Effector memory CD8-positive, alpha-beta T cell (primary cell): ENCODE results near the gene DMP1.

Source experiments
- ATAC-seq: fragments of 150-1000 bp; cut with Tn5 transposase; replicated peaks from 2 replicates; pipeline ENCODE4 v1.10.0; 2021; ENCODE audit warnings: mild to moderate bottlenecking, moderate library complexity
- DNase-seq, 3 experiments: peaks; one replicate each; pipeline ENCODE4 v3.0.0; 2021
- H3K27ac Mint-ChIP-seq, 2 donors: one replicate each; pipeline ENCODE4 v1.8.0; 2022; ENCODE audit warnings: mild to moderate bottlenecking in 2 of 2, mixed read lengths in 2 of 2, moderate library complexity in 2 of 2
- H3K27me3 Mint-ChIP-seq, 2 donors: one replicate each; pipeline ENCODE4 v1.8.0; 2022; ENCODE audit warnings: mixed read lengths in 2 of 2
- H3K36me3 Mint-ChIP-seq: one replicate; pipeline ENCODE4 v1.8.0; 2022; ENCODE audit warnings: mild to moderate bottlenecking, moderate library complexity, mixed read lengths; ENCODE audit not compliant: insufficient read depth
- H3K4me1 Mint-ChIP-seq, 2 donors: one replicate each; pipeline ENCODE4 v1.8.0; 2022; ENCODE audit warnings: low read depth in 2 of 2, mixed read lengths in 2 of 2
- H3K4me3 Mint-ChIP-seq, 2 donors: one replicate each; pipeline ENCODE4 v1.8.0; 2022; ENCODE audit warnings: mild to moderate bottlenecking in 2 of 2, mixed read lengths in 2 of 2, moderate library complexity in 2 of 2
- H3K9me3 Mint-ChIP-seq, 2 donors: one replicate each; pipeline ENCODE4 v1.8.0; 2022; ENCODE audit warnings: mixed read lengths in 2 of 2
- total RNA-seq, 9 experiments: gene quantifications; one replicate each; lab custom pipeline; 2026; lab: John Stamatoyannopoulos, UW

Gene DMP1
- total RNA-seq = 0 to 0.06 (median 0) reads per million in 9 experiments

DNA sequence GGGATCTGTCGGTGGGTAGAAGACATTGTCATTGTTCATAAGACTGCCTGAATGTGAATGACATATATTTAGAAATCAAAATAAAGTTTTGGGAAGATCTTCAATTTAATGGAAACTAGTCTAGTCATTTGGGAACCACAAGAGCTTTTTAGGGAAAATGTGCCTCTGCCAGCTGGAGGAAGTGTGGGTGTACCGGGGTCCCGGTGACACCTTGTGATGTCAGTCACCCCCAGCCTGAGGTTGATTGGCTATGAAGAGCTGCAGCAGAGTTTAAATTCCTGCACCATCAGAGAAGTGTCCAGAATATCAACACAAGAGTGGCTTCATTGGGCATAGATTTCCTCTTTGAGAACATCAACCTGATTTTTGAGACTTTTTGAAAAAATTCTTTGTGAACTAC is at the start of gene DMP1:
Gene DMP1, plus strand, starts transcription at position 301 of the 400 bp plus-strand sequence. CDS start 6,213 bp downstream, outside the sequence.
- Mint-ChIP-seq H3K4me1 (no peaks in the 10 kb centered on the region), H3K9me3 (no peaks in the 10 kb centered on the region), H3K4me3 (no peak within 1 kb of the TSS), H3K27me3 (peaks cover 18 to 19% of the 10 kb centered on the region in 2 donors), H3K36me3 (no peaks in the 10 kb centered on the region), H3K27ac (no peak within 1 kb of the TSS)
- no peak for ATAC-seq
- no peak for DNase-seq

DNA sequence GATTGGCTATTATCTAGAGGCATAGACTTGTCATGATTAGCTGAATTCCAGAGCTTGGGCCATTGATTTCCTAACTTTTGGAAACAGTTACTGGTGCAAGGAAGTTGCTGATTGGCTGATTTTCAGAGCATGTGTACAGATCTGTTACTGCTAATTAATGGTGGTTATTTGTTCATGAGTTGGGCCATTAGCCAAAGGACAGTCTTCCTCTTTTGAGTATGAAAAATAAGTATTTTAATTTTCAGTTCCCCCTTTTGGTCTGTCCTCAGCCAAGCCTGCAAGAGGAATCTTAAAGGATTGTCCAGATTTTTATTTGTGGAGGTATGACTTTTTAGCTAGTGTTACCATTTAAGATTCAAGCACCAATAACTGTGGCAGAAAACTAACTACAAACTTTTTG is 48.7 kb upstream of the DMP1 start:
- Mint-ChIP-seq H3K36me3 (peaks cover 2% of the 10 kb centered on the region), H3K4me1 (no peaks in the 10 kb centered on the region), H3K27ac (no peak overlapping the region), H3K4me3 (no peak overlapping the region), H3K9me3 (no peaks in the 10 kb centered on the region), H3K27me3 (peaks cover 0 to 28% of the 10 kb centered on the region in 2 donors)
- DNase-seq (no peak), ATAC-seq (no peak)

DNA sequence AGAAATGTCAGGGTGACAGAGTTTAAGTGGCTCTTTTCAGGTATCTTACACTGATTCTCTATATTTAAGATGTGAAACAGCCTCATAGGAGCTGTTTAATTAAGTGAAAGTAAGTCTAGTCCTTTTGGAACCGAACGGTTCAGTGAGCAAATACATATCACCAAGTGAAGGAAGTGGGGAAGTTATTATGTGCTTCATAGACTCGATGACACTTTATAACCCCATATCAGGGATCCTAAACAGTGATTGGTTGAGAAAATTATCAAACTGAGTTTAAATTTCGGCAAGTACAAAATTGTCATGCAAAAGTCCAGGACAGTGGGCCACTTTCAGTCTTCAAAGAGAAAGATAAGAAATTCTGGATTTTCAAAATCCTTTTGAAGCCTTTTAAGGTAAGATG is 41.9 kb upstream of the DMP1 start, which contains the start of gene DSPP:
Gene DSPP, plus strand, starts transcription at position 301 of the 400 bp plus-strand sequence. CDS start 2,380 bp downstream, outside the sequence.
- no peak within 1 kb of the TSS for H3K4me3 Mint-ChIP-seq
- H3K27me3 Mint-ChIP-seq = no peaks in the 10 kb centered on the region
- no peaks in the 10 kb centered on the region for H3K36me3 Mint-ChIP-seq
- no peaks in the 10 kb centered on the region for H3K9me3 Mint-ChIP-seq
- ATAC-seq = no peak
- no peak for DNase-seq
- no peaks in the 10 kb centered on the region for H3K4me1 Mint-ChIP-seq
- H3K27ac Mint-ChIP-seq = no peak within 1 kb of the TSS

DNA sequence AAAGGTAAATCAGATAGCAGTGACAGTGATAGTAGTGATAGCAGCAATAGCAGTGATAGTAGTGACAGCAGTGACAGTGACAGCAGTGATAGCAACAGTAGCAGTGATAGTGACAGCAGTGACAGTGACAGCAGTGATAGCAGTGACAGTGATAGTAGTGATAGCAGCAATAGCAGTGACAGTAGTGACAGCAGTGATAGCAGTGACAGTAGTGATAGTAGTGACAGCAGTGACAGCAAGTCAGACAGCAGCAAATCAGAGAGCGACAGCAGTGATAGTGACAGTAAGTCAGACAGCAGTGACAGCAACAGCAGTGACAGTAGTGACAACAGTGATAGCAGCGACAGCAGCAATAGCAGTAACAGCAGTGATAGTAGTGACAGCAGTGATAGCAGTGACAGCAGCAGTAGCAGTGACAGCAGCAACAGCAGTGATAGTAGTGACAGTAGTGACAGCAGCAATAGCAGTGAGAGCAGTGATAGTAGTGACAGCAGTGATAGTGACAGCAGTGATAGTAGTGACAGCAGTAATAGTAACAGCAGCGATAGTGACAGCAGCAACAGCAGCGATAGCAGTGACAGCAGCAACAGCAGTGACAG is 35.7 kb upstream of the DMP1 start:
- H3K36me3 Mint-ChIP-seq = no peaks in the 10 kb centered on the region
- H3K27ac Mint-ChIP-seq = no peak overlapping the region
- no peaks in the 10 kb centered on the region for H3K4me1 Mint-ChIP-seq
- H3K4me3 Mint-ChIP-seq = no peak overlapping the region
- no peaks in the 10 kb centered on the region for H3K9me3 Mint-ChIP-seq
- ATAC-seq (no peak), DNase-seq (no peak)
- no peaks in the 10 kb centered on the region for H3K27me3 Mint-ChIP-seq

DNA sequence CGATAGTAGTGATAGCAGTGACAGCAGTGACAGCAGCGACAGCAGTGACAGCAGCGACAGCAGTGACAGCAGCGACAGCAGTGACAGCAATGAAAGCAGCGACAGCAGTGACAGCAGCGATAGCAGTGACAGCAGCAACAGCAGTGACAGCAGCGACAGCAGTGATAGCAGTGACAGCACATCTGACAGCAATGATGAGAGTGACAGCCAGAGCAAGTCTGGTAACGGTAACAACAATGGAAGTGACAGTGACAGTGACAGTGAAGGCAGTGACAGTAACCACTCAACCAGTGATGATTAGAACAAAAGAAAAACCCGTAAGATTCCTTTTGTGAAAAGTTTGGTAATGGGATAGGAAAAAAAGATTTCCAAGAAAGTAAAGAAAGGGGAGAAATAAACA is 33.8 kb upstream of the DMP1 start:
- H3K4me3 Mint-ChIP-seq = no peak overlapping the region
- H3K27ac Mint-ChIP-seq = no peak overlapping the region
- H3K27me3 Mint-ChIP-seq = peaks cover 0 to 6% of the 10 kb centered on the region in 2 donors
- H3K36me3 Mint-ChIP-seq = no peaks in the 10 kb centered on the region
- ATAC-seq (no peak), DNase-seq (no peak)
- H3K9me3 Mint-ChIP-seq = no peaks in the 10 kb centered on the region
- no peaks in the 10 kb centered on the region for H3K4me1 Mint-ChIP-seq

DNA sequence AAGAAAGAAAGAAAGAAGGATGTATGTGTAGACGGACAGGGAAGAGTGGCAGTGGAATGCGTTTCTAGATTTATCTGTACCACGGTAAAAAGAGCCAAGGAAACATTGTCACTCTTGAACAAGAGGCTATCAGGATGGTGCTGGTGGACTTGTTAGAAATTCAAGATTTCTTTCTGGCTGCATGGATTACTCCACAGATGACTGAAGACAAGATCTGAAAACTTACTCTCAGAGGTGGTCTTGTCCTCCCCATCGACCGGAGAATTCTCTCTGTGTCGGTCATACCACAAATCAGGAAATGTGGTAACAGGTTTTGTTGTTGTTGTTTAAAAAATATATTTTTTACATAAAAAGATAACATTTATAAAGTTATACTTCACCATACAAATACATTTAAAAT is 30.0 kb upstream of the DMP1 start:
- DNase-seq (no peak), ATAC-seq (no peak)
- H3K9me3 Mint-ChIP-seq = no peaks in the 10 kb centered on the region
- no peaks in the 10 kb centered on the region for H3K36me3 Mint-ChIP-seq
- H3K4me3 Mint-ChIP-seq = no peak overlapping the region
- H3K27me3 Mint-ChIP-seq = peaks cover 4 to 6% of the 10 kb centered on the region in 2 donors
- no peak overlapping the region for H3K27ac Mint-ChIP-seq
- no peaks in the 10 kb centered on the region for H3K4me1 Mint-ChIP-seq

DNA sequence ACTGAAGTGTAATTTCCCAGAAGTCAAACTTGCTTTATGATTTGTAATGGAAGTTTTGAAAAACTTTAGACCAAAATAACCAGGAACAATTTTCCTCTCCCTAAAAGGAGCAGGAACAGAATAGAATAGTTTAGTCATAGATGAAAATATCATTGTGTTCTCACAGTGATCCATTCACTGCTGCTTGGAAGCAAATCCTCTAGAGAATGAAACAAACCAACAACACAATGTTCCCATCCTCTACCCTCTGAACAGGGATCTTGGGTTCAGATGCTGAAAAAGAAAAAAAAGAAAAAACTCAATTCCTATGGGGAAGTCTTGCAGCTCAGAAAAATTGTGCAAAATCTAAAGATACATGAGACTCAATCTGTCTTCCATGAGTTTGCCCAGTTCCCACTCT is 29.6 kb upstream of the DMP1 start:
- Mint-ChIP-seq H3K27ac (no peak overlapping the region), H3K36me3 (no peaks in the 10 kb centered on the region), H3K4me1 (no peaks in the 10 kb centered on the region), H3K4me3 (no peak overlapping the region), H3K27me3 (peaks cover 4 to 6% of the 10 kb centered on the region in 2 donors), H3K9me3 (no peaks in the 10 kb centered on the region)
- DNase-seq (no peak), ATAC-seq (no peak)

DNA sequence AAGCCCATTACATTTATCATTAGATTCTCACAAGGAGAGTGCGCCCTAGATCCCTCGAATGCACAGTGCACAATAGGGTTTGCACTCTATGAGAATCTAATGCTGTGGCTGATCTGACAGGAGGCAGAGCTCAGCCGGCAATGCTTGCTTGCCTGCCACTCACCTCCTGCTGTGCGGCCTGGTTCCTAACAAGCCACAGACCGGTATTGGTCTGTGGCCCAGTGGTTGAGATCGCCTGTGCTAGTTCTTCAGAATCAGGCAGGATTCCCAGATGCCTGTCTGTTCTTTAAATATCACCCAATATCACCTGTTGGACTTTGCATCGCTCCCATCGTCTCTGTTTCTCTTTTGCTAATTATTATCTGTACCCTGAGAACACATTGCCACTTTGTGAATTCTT is 27.8 kb upstream of the DMP1 start:
- ATAC-seq = no peak
- H3K36me3 Mint-ChIP-seq = no peaks in the 10 kb centered on the region
- H3K27me3 Mint-ChIP-seq = peaks cover 4 to 6% of the 10 kb centered on the region in 2 donors
- H3K4me1 Mint-ChIP-seq = no peaks in the 10 kb centered on the region
- no peak overlapping the region for H3K27ac Mint-ChIP-seq
- H3K4me3 Mint-ChIP-seq = no peak overlapping the region
- no peak for DNase-seq
- H3K9me3 Mint-ChIP-seq = no peaks in the 10 kb centered on the region

GRCh38 chr4:87624698-87625097 is 25.4 kb upstream of the DMP1 start:
- Mint-ChIP-seq H3K36me3 (no peaks in the 10 kb centered on the region), H3K4me3 (no peak overlapping the region), H3K4me1 (no peaks in the 10 kb centered on the region), H3K27me3 (peaks cover 6 to 10% of the 10 kb centered on the region in 2 donors), H3K9me3 (peaks cover 0 to 3% of the 10 kb centered on the region in 2 donors), H3K27ac (no peak overlapping the region)
- ATAC-seq = no peak
- DNase-seq = no peak

DNA sequence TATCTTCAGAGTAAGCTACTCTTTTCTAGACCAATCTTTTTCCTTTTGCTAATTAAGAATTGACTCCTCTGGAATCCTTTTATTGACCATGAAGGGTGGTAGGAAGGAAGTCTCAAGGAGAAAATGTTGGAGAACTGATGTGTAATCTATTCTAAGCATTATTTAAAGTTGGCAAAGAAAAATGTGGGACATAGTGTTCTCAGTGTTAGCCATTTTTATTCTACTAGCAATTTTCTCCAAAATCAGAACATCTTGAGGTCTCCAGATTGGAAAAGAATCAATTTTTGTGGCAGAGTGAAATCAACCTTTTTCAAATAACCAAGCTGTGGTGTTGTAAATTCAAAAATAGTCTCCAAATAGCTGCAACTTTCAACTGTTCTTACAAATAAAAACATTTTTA is 18.4 kb upstream of the DMP1 start:
- no peak for DNase-seq
- Mint-ChIP-seq H3K4me3 (no peak overlapping the region), H3K36me3 (no peaks in the 10 kb centered on the region), H3K27ac (no peak overlapping the region), H3K9me3 (peaks cover 0 to 3% of the 10 kb centered on the region in 2 donors), H3K27me3 (peaks cover 2 to 11% of the 10 kb centered on the region in 2 donors), H3K4me1 (no peaks in the 10 kb centered on the region)
- no peak for ATAC-seq

- Mint-ChIP-seq H3K36me3 (no peaks in the 10 kb centered on the region), H3K4me3 (no peak overlapping the region), H3K27me3 (peaks cover 6 to 11% of the 10 kb centered on the region in 2 donors), H3K4me1 (no peaks in the 10 kb centered on the region), H3K27ac (no peak overlapping the region), H3K9me3 (peaks cover 0 to 3% of the 10 kb centered on the region in 2 donors)
- DNase-seq = no peak
- no peak for ATAC-seq
These were observed 17.6 kb upstream of the DMP1 start for GRCh38 chr4:87632469-87632868.

DNA sequence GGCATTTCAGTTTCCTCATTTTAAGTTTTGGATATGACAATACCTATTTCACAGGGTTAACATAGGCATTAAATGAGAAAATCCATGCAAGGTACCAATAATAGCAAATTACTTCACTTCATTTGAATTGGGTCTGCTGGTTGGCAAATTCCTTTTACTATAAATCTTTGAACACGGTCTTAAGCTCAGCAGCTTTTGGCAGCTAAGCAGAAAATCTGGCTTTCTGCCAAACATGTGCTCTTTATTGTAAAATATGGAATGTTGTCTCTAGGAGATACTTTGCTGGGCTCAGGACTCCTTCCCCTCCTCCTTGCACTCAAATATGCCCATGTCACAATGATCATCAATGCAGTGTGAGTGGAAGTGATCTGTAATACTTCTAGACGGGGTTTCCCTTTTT is 16.8 kb upstream of the DMP1 start:
- DNase-seq (no peak), ATAC-seq (no peak)
- Mint-ChIP-seq H3K4me1 (no peaks in the 10 kb centered on the region), H3K9me3 (peaks cover 0 to 3% of the 10 kb centered on the region in 2 donors), H3K36me3 (no peaks in the 10 kb centered on the region), H3K27me3 (peaks cover 5 to 6% of the 10 kb centered on the region in 2 donors), H3K4me3 (no peak overlapping the region), H3K27ac (no peak overlapping the region)

DNA sequence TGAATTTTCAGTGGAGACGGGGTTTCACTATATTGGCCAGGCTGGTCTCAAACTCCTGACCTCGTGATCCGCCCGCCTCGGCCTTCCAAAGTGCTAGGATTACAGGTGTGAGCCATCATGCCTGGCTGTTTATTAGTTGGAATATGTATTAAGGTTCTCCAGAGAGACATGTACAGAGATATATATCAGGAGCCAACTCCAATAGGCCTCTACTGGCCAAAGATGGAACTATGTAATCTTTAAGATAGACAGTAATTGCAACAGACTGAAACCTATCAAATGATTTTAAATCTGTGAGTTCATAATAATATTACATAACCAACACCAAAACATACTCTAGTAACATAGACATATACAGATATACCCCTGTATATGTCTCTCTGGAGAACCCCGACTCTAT is 5.8 kb upstream of the DMP1 start:
- Mint-ChIP-seq H3K27ac (no peak overlapping the region), H3K36me3 (no peaks in the 10 kb centered on the region), H3K27me3 (peaks cover under 1 to 9% of the 10 kb centered on the region in 2 donors), H3K9me3 (no peaks in the 10 kb centered on the region), H3K4me1 (no peaks in the 10 kb centered on the region), H3K4me3 (no peak overlapping the region)
- DNase-seq (no peak), ATAC-seq (no peak)

GRCh38 chr4:87650938-87651337 is 858 bp downstream of the DMP1 start:
- Mint-ChIP-seq H3K9me3 (no peaks in the 10 kb centered on the region), H3K36me3 (no peaks in the 10 kb centered on the region), H3K4me1 (no peaks in the 10 kb centered on the region), H3K27ac (no peak overlapping the region), H3K27me3 (peaks cover 19 to 22% of the 10 kb centered on the region in 2 donors), H3K4me3 (no peak overlapping the region)
- DNase-seq = no peak
- ATAC-seq = no peak
